ENCODE results near the gene MTMR1.

Gene MTMR1

GRCh38 chrX:150692831-150693724 lies at the start of gene MTMR1:
TSS of gene MTMR1 (plus strand) at chrX:150693396. CDS start at chrX:150693531, 135 bp downstream.
- no peak for DNase-seq (ENCODE audit: low spot score)

GRCh38 chrX:150643958-150644357 lies 49.2 kb upstream of the MTMR1 start:
- DNase-seq (ENCODE audit: low spot score): no peak

- DNase-seq (ENCODE audit: low spot score): no peak
Observed at GRCh38 chrX:150644422-150644821, 48.8 kb upstream of the MTMR1 start.

- no peak for DNase-seq (ENCODE audit: low spot score)
Observed at GRCh38 chrX:150647331-150647730, 45.9 kb upstream of the MTMR1 start.

GRCh38 chrX:150648296-150648940 lies 44.8 kb upstream of the MTMR1 start:
- DNase-seq (ENCODE audit: low spot score): no peak

- no peak for DNase-seq (ENCODE audit: low spot score)
Observed at GRCh38 chrX:150649096-150649870, 43.9 kb upstream of the MTMR1 start.

- DNase-seq (ENCODE audit: low spot score): no peak
Observed at GRCh38 chrX:150651906-150652305, 41.3 kb upstream of the MTMR1 start.

- no peak for DNase-seq (ENCODE audit: low spot score)
Observed at GRCh38 chrX:150655788-150656187, 37.4 kb upstream of the MTMR1 start.

- DNase-seq (ENCODE audit: low spot score): no peak
Observed at GRCh38 chrX:150663073-150663472, 30.1 kb upstream of the MTMR1 start.

- no peak for DNase-seq (ENCODE audit: low spot score)
Observed at GRCh38 chrX:150664290-150664689, 28.9 kb upstream of the MTMR1 start.

- DNase-seq (ENCODE audit: low spot score): no peak
Observed at GRCh38 chrX:150676221-150676620, 17.0 kb upstream of the MTMR1 start.

- no peak for DNase-seq (ENCODE audit: low spot score)
Observed at GRCh38 chrX:150680974-150681373, 12.2 kb upstream of the MTMR1 start.

- DNase-seq (ENCODE audit: low spot score): no peak
Observed at GRCh38 chrX:150683112-150683511, 10.1 kb upstream of the MTMR1 start.

- no peak for DNase-seq (ENCODE audit: low spot score)
Observed at GRCh38 chrX:150683536-150684146, 9.6 kb upstream of the MTMR1 start.

- DNase-seq (ENCODE audit: low spot score): no peak
Observed at GRCh38 chrX:150688911-150689451, 4.2 kb upstream of the MTMR1 start.

- DNase-seq (ENCODE audit: low spot score): no peak
Observed at GRCh38 chrX:150690126-150690525, 3.1 kb upstream of the MTMR1 start.

- DNase-seq (ENCODE audit: low spot score): no peak
Observed at GRCh38 chrX:150692296-150692695, 900 bp upstream of the MTMR1 start.

GRCh38 chrX:150693725-150694574 lies 754 bp downstream of the MTMR1 start:
- peak; percentile 38 for DNase-seq (ENCODE audit: low spot score)

GRCh38 chrX:150694738-150695410 lies 1.7 kb downstream of the MTMR1 start:
- DNase-seq (ENCODE audit: low spot score): no peak

- no peak for DNase-seq (ENCODE audit: low spot score)
Observed at GRCh38 chrX:150696331-150696730, 3.1 kb downstream of the MTMR1 start.
